GM19397 (cell line): Measurements from ENCODE around the gene COL23A1.

Source experiments
- ATAC-seq: cut with Tn5 transposase; IDR thresholded peaks from one replicate; pipeline ENCODE4 v1.9.1; 2021; ENCODE audit warnings: mild to moderate bottlenecking, moderate library complexity; ENCODE audit not compliant: unreplicated experiment

The COL23A1 gene

DNA sequence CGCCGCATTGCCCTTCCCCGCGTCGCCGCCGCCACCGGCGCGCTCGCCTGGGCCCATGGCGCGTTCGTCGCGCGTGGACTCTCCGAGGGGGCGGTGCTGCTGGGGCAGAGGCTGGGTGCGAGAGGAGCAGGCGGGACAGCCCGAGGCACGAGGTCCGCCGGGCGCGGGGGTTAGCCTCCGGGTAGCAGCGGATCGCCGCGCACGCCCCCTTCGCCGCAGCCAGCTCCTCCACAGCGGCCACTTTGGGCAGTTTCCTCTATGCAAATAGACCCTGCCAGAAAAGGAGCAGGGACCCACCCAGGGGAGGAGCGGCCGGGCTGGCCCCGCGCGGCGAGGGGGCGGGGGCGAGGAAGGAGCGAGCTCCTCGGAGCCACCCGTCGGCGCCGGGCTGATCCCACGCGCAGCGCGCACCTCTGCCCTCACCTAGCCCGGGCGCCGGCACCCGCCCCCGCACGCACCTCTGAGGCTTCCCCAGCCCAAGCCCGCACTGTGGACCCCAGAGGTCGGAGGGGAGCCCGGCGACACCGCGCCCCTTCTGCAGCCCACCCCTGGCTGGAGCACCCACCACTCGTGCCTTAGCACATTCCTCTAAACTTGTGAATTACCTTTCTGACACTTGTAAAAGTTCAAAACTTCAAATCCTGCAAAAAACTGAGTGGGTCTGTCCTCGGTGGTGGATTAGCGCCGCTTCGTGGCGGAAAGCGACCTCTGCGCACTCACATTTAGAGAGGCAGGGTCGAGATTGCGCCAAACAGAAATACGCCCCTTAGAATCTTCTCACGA, at the start of gene COL23A1:
COL23A1 (minus strand) TSS at position 253 of the 783 bp plus-strand sequence.
- peak; percentile 51 for ATAC-seq

DNA sequence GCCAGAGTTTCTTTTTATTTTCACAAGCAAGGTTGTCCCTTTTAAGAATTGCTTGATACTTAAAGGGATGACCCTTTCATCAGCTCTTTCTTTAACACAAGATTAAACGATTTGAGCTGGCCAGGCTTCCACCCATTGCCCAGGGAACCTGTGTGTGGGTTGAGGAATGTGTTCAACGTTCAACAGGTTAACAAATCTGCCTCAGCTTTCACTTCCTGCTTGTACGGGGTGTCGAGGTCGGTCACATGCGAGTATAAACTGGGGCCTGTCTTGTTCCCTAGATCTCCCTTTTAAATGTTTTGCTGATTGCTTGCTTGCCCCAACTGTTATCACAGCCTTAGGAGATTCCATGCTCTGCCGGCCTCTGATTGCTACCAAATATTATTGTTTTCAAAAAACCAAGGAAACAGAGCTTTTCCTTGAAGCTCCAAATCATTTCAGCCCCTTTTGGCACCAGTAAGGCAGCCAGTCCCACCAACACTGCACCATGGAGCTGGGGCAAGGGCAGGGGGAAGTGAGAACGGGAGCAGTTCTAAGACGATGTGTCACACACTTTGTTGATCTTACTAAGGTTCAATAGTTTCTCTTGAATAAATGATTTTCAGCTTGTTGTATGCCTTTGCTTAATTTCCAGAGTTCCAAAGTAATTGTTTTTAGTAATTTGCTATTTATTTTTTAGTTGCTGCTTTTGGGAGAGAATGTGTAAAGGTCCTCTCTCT, 47.3 kb upstream of the COL23A1 start:
- ATAC-seq: no peak

DNA sequence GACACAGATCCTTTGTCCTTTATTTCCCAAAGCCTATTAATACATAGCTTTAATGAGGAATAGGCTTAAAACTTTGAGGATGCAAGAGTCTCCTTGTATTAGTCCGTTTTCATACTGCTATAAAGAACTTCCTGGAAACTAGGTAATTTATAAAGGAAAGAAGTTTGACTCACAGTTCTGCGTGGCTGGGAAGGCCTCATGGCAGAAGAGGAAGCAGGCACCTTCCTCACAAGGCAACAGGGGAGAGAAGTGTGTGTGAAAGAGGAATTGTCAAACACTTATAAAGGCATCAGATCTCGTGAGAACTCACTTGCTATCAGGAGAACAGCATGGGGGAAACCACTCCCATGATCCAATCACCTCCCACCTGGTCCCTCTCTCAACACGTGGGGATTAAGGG, 42.1 kb upstream of the COL23A1 start:
- ATAC-seq: no peak

DNA sequence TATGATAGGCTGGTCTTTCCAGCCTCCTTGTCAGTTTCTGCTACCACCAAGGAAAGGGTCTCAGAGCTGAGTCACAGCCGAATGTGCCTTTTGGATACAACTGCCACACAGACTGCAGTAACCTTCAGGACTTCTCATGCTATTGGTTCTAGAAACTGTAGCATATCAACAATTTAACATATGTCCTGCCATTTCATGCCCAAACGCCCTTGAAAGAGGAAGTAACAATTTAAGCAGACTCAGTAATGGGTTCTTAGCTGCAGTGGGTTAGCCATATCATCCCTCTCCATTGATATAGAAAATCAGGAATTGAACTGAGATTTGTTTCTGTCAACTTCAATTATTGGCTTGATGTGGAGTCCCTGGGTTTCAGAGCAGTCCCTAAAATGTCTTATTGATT, 40.8 kb upstream of the COL23A1 start:
- no peak for ATAC-seq

DNA sequence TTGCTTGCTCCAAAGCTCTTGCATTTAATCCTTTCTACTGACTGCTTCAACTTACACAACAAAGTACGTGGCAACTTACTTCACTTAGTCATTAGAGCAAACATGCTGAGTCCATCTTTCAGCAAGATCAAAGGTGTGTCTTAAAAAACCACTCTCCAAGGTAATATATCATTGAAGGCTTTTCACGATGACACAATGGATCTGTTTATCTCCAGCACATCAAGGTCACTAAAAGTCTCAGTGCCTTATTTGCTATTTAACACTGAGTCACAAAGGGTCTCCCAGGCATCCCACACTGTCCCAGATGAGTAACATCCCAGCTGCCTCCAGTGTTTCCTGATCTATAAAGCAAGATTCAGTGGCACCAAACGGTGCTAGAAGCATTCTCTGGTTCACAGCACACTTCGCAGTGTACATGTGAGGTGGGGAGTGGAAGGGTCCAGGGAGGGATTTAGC, 40.3 kb upstream of the COL23A1 start:
- no peak for ATAC-seq

DNA sequence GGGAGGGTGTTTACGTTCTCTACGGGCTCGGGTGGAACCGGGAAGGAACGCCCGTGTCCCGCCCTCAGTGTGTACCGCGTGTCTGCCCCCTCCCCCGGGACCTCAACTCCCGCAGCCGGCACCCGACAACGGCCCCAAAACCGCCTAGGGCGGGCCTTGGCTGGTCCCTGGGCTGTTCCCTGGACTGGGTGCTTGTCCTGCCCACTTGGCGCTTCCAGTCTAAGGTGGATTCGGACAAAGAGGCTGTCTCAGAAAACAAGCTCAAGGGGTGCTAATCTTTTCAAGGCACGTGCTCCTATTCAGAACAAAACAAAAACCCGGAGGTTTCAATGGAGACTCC, 37.0 kb upstream of the COL23A1 start:
- ATAC-seq: no peak

DNA sequence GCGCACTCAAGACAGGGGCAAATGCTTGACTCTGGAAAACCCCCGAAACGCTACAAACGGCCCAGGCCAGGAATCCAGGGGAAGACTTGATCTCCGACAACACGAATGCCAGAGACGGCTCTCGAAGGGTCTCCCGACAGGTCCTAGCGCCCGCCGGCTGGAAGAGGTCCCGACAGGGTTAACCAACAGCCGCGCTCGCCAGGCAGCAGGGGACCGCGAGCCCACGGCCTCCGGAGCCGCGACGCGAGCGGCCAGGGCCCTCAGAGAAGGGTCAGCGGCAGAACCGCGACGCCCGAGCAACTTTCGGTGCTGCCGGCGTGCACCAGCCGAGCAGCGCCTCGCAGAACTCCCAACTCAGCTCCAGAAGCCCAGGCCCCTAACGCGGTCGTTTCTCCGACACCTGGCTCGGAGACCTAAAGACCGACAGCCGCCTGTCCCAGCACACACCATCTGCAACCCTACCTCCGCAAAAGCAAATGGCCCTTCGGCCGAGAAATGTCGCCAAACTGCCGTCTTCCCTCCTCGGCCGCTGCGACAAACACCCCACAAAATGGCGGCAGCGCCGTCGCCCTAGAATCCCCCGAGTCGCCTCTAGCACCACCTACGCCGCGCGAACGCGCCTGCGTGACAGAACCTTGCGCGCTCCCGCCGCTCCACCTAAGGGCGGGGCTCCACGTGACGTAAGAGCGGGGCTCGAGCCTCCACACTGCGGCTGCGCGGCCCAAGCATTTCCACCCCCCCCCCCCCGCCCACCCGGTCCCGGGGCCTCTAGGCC, 36.5 kb upstream of the COL23A1 start, which contains the start of gene CLK4:
CLK4 (minus strand) TSS at position 567 of the 775 bp plus-strand sequence. CDS start 3,634 bp downstream, outside the sequence.
- peak; percentile 83 for ATAC-seq

DNA sequence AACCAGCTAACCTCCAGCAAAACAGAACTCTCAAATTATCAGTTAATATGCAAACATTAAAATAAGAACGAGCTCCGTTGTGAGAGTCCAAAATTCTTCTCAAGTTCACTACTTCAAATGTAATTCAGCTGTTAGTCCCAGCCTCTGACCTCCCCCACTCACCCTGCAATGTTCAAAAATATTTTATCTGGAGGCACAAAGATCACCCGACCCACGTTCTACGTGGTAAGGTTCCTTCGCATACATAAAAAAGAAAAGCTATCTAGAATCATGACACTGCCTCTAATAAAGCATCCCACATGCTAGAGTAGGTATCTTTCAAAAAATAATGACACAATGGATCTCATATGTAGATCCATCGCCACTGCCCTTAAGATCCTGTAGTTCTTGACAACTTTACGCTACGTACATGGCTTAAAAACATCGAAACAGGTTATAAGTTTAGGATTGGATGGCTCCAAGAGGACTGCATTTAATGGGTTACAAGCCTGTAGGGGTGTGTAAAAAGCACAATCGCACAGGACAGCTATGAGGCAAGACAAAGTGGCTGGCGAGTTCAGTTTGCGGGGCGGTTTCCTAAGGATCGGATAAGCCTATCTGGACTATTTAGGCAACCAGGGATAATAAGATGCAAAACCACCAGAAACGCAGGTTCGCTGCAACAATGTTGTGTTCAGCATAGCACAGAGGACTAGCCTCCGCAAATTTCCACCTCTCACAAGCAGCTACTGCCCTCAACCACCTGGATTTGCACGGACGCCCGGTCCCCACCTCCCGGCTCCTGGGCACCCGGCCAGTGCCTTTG, 35.7 kb upstream of the COL23A1 start:
- ATAC-seq: peak; percentile 7

DNA sequence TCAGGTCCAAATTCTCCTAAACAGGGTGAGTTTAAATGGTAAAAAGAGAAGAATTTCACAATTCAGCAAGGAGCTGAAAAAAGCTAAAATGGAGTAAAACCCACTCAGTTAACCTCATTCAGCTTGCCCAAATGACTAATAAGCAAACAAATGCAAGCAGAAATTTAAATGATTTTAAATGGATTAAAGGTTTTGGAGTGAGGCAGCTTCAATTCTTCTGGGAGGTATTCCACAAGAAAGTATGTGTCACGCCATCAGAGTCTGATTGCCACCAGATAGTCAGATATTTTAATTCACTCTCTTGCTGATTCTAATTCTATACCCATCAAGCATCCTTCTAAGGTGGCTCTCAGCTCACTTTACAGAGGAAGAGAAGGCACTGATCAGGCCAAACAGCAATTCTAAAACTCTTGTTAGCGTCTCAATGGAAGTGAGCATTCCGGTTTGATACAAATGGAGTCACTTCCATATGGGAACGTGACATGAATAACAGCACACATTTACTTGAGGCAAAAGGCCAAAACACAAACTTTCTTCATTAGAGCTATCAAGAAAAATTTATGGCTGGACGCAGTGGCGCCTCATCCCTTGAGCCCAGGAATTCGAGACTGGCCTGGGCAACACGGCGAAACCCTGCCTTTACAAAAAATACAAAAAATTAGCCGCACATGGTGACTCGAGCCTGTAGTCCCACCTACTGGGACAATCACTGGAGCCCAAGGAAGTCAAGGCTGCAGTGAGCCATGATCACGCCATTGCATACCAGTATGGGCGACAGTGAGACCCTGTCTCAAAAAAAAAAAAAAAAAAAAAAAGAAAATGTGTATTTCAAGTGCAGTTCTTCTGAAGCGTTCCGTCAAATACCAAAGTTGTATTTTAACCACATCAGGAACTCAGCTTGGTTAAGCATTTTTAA, 34.7 kb upstream of the COL23A1 start:
- ATAC-seq: no peak

DNA sequence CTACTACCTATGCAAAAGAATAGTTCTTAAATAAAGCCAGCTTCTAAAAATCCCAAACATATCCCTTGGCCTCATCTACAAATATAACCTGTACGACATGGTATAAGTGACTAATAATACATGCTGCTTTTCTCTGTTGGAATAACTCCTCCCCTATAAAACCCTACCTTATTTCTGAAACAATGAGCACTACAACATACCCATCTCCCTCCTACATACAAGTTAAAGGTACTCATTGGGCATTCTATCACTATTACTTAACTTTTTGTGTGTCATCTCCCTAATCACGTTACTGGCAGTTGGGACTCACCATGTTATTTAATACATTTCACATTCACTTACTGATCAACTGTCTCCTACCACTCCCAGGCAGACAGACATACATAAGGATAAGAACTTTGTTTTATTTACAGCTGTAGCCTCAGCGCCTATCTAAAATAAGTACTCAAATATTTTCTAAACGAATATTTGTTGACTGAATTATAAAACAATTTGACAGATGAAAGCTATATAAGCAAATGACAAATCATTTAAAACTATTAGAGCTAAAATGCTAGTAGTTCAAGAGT, 32.6 kb upstream of the COL23A1 start:
- ATAC-seq: no peak

DNA sequence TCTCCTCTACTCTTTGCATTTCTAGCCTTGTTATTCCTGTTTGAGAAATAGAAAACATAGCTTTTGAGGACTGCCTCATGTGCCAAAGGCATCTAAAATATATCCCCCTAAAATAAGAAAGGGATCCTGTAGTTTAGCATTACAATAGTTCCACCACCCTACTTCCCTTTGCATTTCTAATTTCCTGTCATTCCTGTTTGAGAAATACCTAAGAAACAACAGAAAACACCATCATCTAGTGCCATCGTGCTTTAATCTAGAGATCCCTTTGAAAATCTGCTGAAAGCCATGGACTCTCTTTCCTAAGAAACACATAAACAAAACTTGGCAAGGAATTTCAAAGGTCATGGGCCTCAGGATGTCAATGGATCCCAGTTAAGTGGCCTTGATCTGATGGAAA, 29.2 kb upstream of the COL23A1 start:
- ATAC-seq: no peak

DNA sequence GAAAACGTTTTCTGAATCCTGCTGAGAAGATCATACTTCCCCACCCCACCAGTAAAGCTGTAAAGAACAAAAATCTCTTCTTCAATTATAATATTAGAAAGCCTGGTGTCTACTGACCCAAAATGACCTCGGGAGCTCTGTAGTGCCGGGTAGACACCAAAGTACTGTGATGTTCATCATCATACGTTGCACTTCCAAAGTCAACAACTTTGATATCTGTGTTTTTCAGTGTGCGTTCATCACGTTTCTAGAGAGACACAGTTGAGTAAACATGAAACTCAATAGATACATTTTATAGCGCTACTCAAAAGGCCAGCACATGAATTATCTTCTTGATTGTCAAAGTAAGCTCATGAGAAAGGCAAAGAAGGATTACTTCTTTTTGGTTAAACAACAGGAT, 22.1 kb upstream of the COL23A1 start:
- no peak for ATAC-seq

DNA sequence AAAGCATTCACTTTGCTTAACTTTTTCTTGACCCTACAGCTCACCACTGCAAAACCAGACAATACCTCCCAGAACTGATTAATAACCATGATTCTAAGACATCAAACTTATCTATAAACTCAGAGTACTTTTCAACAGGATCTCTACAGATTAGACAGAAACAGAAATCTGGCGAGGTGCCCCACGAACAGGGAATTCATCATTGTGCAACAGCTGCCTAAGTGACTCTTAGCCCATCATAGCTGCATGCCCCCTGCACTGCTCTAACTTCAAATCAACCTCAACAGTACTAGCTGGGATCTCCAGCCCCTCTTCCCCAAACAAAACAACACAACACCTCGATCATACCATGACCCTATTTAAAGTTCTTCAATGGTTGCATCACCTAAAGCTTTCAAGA, 16.1 kb upstream of the COL23A1 start:
- no peak for ATAC-seq

DNA sequence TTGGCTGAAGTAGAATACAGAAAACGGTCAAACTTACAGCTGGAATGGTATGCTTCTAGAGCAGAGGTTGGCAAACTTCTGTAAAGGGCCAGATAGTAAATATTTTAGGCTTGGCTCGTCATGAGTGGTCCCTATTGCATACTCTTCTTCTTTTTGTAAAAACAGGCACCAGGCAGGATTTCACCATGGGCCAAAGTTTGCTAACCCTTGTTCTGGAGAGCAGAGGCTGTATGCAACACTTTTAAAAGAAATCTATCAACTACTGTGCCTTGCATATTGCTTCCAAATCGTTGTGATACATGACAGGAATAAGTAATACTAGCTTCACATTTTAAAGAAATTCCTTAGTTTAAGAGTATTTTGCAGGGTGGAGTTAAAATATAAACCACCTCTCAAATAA, 15.6 kb upstream of the COL23A1 start:
- no peak for ATAC-seq

DNA sequence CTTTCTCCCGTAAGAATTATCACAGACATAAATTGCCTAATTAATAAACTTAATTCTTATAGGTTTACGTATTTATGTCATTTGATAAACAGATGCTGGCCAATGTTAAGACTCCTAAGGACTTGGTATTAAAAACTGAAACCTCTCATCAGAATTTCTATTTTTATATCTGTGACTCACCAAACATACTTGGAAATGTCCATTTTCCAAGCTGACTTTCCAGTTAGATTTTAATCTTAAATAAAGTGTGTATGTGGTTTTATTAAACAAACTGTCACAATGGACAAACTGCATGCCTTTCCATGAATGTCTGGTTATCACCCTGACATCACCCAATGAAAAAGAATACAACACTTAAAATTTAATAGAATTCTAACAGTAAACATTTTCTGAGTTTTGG, 12.6 kb upstream of the COL23A1 start:
- ATAC-seq: no peak

DNA sequence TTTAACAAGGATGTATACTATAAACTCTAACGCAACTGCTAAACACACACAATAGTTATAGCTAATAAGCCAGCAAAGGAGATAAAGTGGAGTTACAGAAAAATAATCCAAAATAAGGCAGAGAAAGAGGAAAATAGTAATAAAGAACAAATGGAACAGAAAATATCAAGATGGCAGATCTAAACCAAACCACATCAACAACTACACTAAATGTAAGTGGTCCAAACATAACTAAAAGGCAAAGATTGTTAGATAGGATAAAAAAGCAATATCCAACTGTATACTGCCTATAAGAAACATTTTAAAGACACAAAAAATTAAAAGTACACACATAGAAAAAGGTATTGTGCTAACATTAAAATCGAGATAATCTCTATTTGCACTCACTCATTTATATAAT, 5.6 kb upstream of the COL23A1 start:
- ATAC-seq: no peak

DNA sequence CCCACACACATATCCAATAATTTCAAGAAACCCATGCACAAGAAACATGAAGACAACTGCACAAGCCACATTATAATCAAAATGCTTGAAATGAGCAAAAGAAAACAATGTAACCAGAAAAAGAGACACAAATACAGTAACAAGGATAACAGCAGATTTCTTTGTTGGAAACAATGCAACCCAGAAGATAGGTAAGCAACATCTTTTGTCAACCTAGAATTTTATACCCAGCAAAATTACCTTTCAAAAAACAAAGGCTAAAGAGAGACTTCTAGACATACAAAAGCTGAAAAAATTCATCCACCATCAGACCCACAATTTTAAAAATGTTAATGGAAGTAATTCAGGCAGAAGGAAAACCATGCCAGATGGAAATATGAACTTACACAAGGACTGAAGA, 5.0 kb upstream of the COL23A1 start:
- ATAC-seq: no peak

DNA sequence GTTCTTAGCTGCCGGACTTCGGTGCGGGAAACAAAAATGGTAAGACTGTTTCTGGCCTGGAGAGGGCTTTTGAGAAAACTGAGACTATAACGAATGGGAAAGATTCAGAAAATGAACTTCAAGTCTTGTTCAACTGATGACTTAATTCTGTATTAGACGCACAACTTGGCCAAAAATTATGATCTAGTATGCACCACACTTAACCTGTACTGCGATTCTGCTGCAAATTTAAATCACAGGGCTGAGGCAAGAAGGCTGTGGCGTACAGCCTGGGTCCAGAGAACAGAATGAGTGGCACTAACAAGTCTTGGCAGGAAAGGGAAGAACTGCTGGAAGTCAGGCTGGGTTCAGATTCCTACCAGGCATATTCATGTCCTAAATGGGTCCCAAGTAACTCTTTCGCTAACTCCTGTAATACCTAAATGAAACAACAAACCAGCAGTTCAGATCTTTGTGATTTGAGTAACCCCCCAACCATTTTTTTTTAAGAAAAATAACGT, 781 bp upstream of the COL23A1 start:
- no peak for ATAC-seq
